HG03045 (cell line): ENCODE results near the gene NFATC2.

Source experiments
- ATAC-seq: cut with Tn5 transposase; IDR thresholded peaks from one replicate; pipeline ENCODE4 v1.9.1; 2021; ENCODE audit warnings: mild to moderate bottlenecking, moderate library complexity; ENCODE audit not compliant: unreplicated experiment

NFATC2 gene

GRCh38 chr20:51542571-51543421 is at the start of gene NFATC2:
Gene NFATC2 (minus strand): TSS chr20:51542719. CDS start chr20:51542499, 220 bp downstream.
- ATAC-seq, result peak; percentile 50

GRCh38 chr20:51591871-51592270 is 49.4 kb upstream of the NFATC2 start:
- ATAC-seq, result no peak

GRCh38 chr20:51588762-51589161 is 46.2 kb upstream of the NFATC2 start:
- ATAC-seq, result no peak

GRCh38 chr20:51587145-51587544 is 44.6 kb upstream of the NFATC2 start:
- no peak for ATAC-seq

- no peak for ATAC-seq
Measured at GRCh38 chr20:51586005-51586440, 43.5 kb upstream of the NFATC2 start.

- ATAC-seq, result no peak
Measured at GRCh38 chr20:51585148-51585547, 42.6 kb upstream of the NFATC2 start.

- ATAC-seq, result no peak
Measured at GRCh38 chr20:51584737-51585136, 42.2 kb upstream of the NFATC2 start.

- ATAC-seq, result no peak
Measured at GRCh38 chr20:51584116-51584515, 41.6 kb upstream of the NFATC2 start.

GRCh38 chr20:51583499-51583898 is 41.0 kb upstream of the NFATC2 start:
- ATAC-seq, result no peak

- no peak for ATAC-seq
Measured at GRCh38 chr20:51583073-51583472, 40.6 kb upstream of the NFATC2 start.

- ATAC-seq, result no peak
Measured at GRCh38 chr20:51581571-51581970, 39.1 kb upstream of the NFATC2 start.

GRCh38 chr20:51579137-51579536 is 36.6 kb upstream of the NFATC2 start:
- ATAC-seq, result no peak

- no peak for ATAC-seq
Measured at GRCh38 chr20:51578145-51578459, 35.6 kb upstream of the NFATC2 start.

GRCh38 chr20:51577432-51578144 is 35.1 kb upstream of the NFATC2 start:
- ATAC-seq, result no peak

- no peak for ATAC-seq
Measured at GRCh38 chr20:51575486-51575885, 33.0 kb upstream of the NFATC2 start.

- no peak for ATAC-seq
Measured at GRCh38 chr20:51574248-51575033, 31.9 kb upstream of the NFATC2 start.

GRCh38 chr20:51573576-51574243 is 31.2 kb upstream of the NFATC2 start:
- ATAC-seq, result no peak

- ATAC-seq, result no peak
Measured at GRCh38 chr20:51571460-51571794, 28.9 kb upstream of the NFATC2 start.

GRCh38 chr20:51570739-51571459 is 28.4 kb upstream of the NFATC2 start:
- no peak for ATAC-seq
